ENCODE results near the gene TMEM94. TPM values are rescaled to one million over a fixed set of nuclear protein-coding genes. Genes with fewer than 3 reads are reported as not detected.

TMEM94 gene
- total and polyA plus RNA-seq, 2 of the 4 experiments (the other 2 are of a cell fraction) = 8.4 to 64.7 TPM

- DNase-seq (no peak), ATAC-seq (ENCODE audit: low read depth) (peak; percentile 5; the same call in 1 of the 2 replicates)
- Histone ChIP-seq H4K91ac (ENCODE audit: insufficient read depth, low read depth, low read length) (no peak overlapping the region), H3K27me3 (ENCODE audit: control insufficient read depth, insufficient read depth, low read length) (peaks cover 22% of the 10 kb centered on the region), H4K5ac (ENCODE audit: low read depth, low read length) (no peak overlapping the region), H3K4me3 (ENCODE audit: insufficient read depth, low read depth, low read length) (peak overlapping the region; percentile 48; the same call in 1 of the 2 replicates), H2BK20ac (ENCODE audit: low read depth, low read length) (no peak overlapping the region), H4K8ac (ENCODE audit: low read depth in 2 of 2, low read length in 2 of 2) (no peak overlapping the region), H3K14ac (replicated peaks; ENCODE audit: low read depth, low read length) (no peak overlapping the region), H3K27ac (ENCODE audit: insufficient read depth, low read length) (no peak overlapping the region), H3K4me1 (ENCODE audit: control insufficient read depth, insufficient read depth, low read length) (no peaks in the 10 kb centered on the region), H3K4me2 (ENCODE audit: low read depth, low read length) (peak overlapping the region; percentile 66), H2AFZ (replicated peaks; ENCODE audit: low read length, poor library complexity) (peak overlapping the region; percentile 81), H2AK5ac (ENCODE audit: low read depth, low read length) (no peak overlapping the region), H3K9me1 (ENCODE audit: insufficient read depth, low read length) (no peaks in the 10 kb centered on the region), H4K20me1 (ENCODE audit: insufficient read depth, low read length) (0 out of 2 replicates have a peak, but pooled peaks cover 14% of the 10 kb centered on the region), H3K9me3 (ENCODE audit: control insufficient read depth, insufficient read depth, low read length) (no peaks in the 10 kb centered on the region), H3K4ac (ENCODE audit: low read depth, low read length) (no peak overlapping the region), H2BK120ac (ENCODE audit: low read depth, low read length) (no peak overlapping the region), H2AK9ac (replicated peaks; ENCODE audit: low read depth, low read length, poor library complexity) (no peak overlapping the region), H3K56ac (ENCODE audit: extremely low read depth, insufficient read depth, low read length) (no peak overlapping the region), H3K79me1 (ENCODE audit: low read depth in 1 of 2, low read length in 2 of 2) (no peaks in the 10 kb centered on the region), H3K36me3 (ENCODE audit: control insufficient read depth, insufficient read depth, low read length) (peaks cover 3% of the 10 kb centered on the region; the same call in 1 of the 2 replicates), H3K18ac (ENCODE audit: low read depth, low read length) (no peak overlapping the region), H3K23ac (ENCODE audit: low read depth, low read length) (peak overlapping the region; percentile 73; the same call in 1 of the 2 replicates), H2BK15ac (ENCODE audit: low read depth, low read length) (no peak overlapping the region), H2BK5ac (ENCODE audit: low read depth, low read length, poor library complexity, severe bottlenecking) (no peak overlapping the region), H3K9ac (ENCODE audit: low read depth, low read length) (no peak overlapping the region)
- in situ Hi-C loops (cut with MboI; ENCODE audit: low sequenced_read_pairs) = no loop called here
- POLR2A ChIA-PET (ENCODE audit: unreplicated experiment) = no interaction called here
- 5% methylated on average over 25 of the region's 60 CpGs; no CpG with 5 or more reads in 1 of the 2 experiments for WGBS, 2 experiments (ENCODE audit: extremely low coverage in 2 of 2, insufficient read length in 1 of 2)
- no TSS peak for BruUV-seq (replicated peaks)
- CTCF ChIA-PET = no interaction called here
- intact Hi-C loops (cut with micrococcal nuclease) = no loop called here
- no peak for TF ChIP-seq RFX5 (IDR thresholded peaks at IDR 0.05; ENCODE audit: low read depth, low read length)
- no peak for TF ChIP-seq CEBPB (IDR thresholded peaks at IDR 0.05; ENCODE audit: low read depth, low read length)
- no peak for TF ChIP-seq FOS (IDR thresholded peaks at IDR 0.05; ENCODE audit: low read depth, low read length)
- TF ChIP-seq USF2 (IDR thresholded peaks at IDR 0.05; ENCODE audit: low read depth, low read length) = no peak
- no peak for TF ChIP-seq MXI1 (IDR thresholded peaks at IDR 0.05; ENCODE audit: borderline replicate concordance, low read depth, low read length)
- no peak for TF ChIP-seq POLR2A (IDR thresholded peaks at IDR 0.05; ENCODE audit: low read depth, low read length)
- no peak for TF ChIP-seq BHLHE40 (IDR thresholded peaks at IDR 0.05; ENCODE audit: low read depth, low read length)
- no peak for TF ChIP-seq MAFK (IDR thresholded peaks at IDR 0.05; ENCODE audit: low read depth, low read length)
- TF ChIP-seq CHD1 (IDR thresholded peaks at IDR 0.05; ENCODE audit: low read depth, low read length) = no peak
- no peak for TF ChIP-seq RCOR1 (IDR thresholded peaks at IDR 0.05; ENCODE audit: insufficient replicate concordance, low read length)
- dilution Hi-C loops (cut with HindIII; ENCODE audit: low sequenced_read_pairs, unreplicated experiment) = no loop called here
These were observed 69.5 kb downstream of the TMEM94 start for GRCh38 chr17:75525806-75526554.

Measured in IMR-90 (cell line).